GM23338 (cell line): ENCODE results near the gene CACNA1D. TPM values are rescaled to one million over a fixed set of nuclear protein-coding genes. Genes with fewer than 3 reads are reported as not detected.

ENCODE experiments used
- ATAC-seq: fragments of 200-7000 bp; cut with Tn5 transposase; 3 replicates; pipeline ENCODE4 v1.9.1; 2020
- DNase-seq: peaks from one replicate; pipeline ENCODE4 v3.0.0-alpha.2; 2015; ENCODE audit warnings: low spot score
- H2AFZ ChIP-seq: fragments of 200-600 bp; sonication (generic); 2 replicates; pipeline ENCODE4 v1.8.0; 2016; ENCODE audit warnings: antibody characterized with exemption, mild to moderate bottlenecking, moderate library complexity
- H3F3A ChIP-seq: fragments of 200-600 bp; sonication (generic); replicated peaks from 2 replicates; pipeline ENCODE4 v1.8.0; 2017; ENCODE audit warnings: antibody characterized with exemption, mixed run types, low read depth
- H3K27ac ChIP-seq: fragments of 200-600 bp; sonication (generic); 2 replicates; pipeline ENCODE4 v1.6.1; 2016; ENCODE audit warnings: low read depth
- H3K27me3 ChIP-seq: fragments of 200-600 bp; sonication (generic); 2 replicates; pipeline ENCODE4 v1.8.0; 2016; ENCODE audit warnings: mild to moderate bottlenecking, mixed run types, moderate library complexity; ENCODE audit not compliant: insufficient read depth
- H3K36me3 ChIP-seq: fragments of 200-600 bp; sonication (generic); 2 replicates; pipeline ENCODE4 v1.8.0; 2016; ENCODE audit warnings: mild to moderate bottlenecking; ENCODE audit not compliant: insufficient read depth
- H3K4me1 ChIP-seq: fragments of 200-600 bp; sonication (generic); 2 replicates; pipeline ENCODE4 v1.8.0; 2016; ENCODE audit warnings: mild to moderate bottlenecking, moderate library complexity; ENCODE audit not compliant: insufficient read depth
- H3K4me2 ChIP-seq: fragments of 200-600 bp; sonication (generic); 2 replicates; pipeline ENCODE4 v1.7.1; 2017; ENCODE audit warnings: mixed run types
- H3K4me3 ChIP-seq: fragments of 200-600 bp; sonication (generic); 2 replicates; pipeline ENCODE4 v1.6.1; 2016; ENCODE audit warnings: mixed run types
- H3K79me2 ChIP-seq: fragments of 200-600 bp; sonication (generic); replicated peaks from 2 replicates; pipeline ENCODE4 v1.8.0; 2017; ENCODE audit warnings: mild to moderate bottlenecking; ENCODE audit not compliant: insufficient read depth
- H3K9me2 ChIP-seq: fragments of 200-600 bp; sonication (generic); 2 replicates; pipeline ENCODE4 v1.8.0; 2017; ENCODE audit not compliant: insufficient read depth
- H4K20me1 ChIP-seq: fragments of 200-600 bp; sonication (generic); replicated peaks from 2 replicates; pipeline ENCODE4 v1.8.0; 2017; ENCODE audit warnings: mild to moderate bottlenecking; ENCODE audit not compliant: insufficient read depth
- H3K27ac Mint-ChIP-seq: 2 replicates; pipeline ENCODE4 v1.8.0; 2020; ENCODE audit warnings: inconsistent platforms, mild to moderate bottlenecking, moderate library complexity, mixed read lengths
- H3K27me3 Mint-ChIP-seq: 3 replicates; pipeline ENCODE4 v1.8.0; 2022; ENCODE audit warnings: low read depth, mild to moderate bottlenecking, moderate library complexity, mixed read lengths, inconsistent platforms; ENCODE audit not compliant: insufficient read depth, poor library complexity
- H3K36me3 Mint-ChIP-seq: 3 replicates; pipeline ENCODE4 v1.8.0; 2021; ENCODE audit warnings: low read depth, mild to moderate bottlenecking, inconsistent platforms, moderate library complexity, mixed read lengths
- H3K4me1 Mint-ChIP-seq: 3 replicates; pipeline ENCODE4 v1.8.0; 2020; ENCODE audit warnings: mild to moderate bottlenecking, inconsistent platforms, mixed read lengths
- H3K4me3 Mint-ChIP-seq: 3 replicates; pipeline ENCODE4 v1.8.0; 2021; ENCODE audit warnings: moderate library complexity, mild to moderate bottlenecking, inconsistent platforms, mixed read lengths
- H3K9me3 Mint-ChIP-seq: 3 replicates; pipeline ENCODE4 v1.8.0; 2020; ENCODE audit warnings: moderate library complexity, mild to moderate bottlenecking, inconsistent platforms, mixed read lengths
- CREB1 ChIP-seq: fragments of 250-450 bp; sonication (Bioruptor Pico); IDR thresholded peaks from 2 replicates; pipeline ENCODE4 v1.5.0; 2020; ENCODE audit warnings: low read depth, mild to moderate bottlenecking, moderate library complexity
- CTCF ChIP-seq, 2 experiments: fragments of 200-600 bp in 1 of 2; sonication (generic) in 1 of 2; conservative IDR thresholded peaks; 2 replicates each; pipeline versions ENCODE4 v1.5.1 to v1.6.1; 2016 to 2017; ENCODE audit warnings: antibody characterized with exemption in 2 of 2, low read depth in 2 of 2, mild to moderate bottlenecking in 2 of 2, moderate library complexity in 1 of 2
- NANOG ChIP-seq: IDR thresholded peaks from 2 replicates; pipeline ENCODE4 v1.6.1; 2016; ENCODE audit warnings: antibody characterized with exemption, borderline replicate concordance
- ZNF462 ChIP-seq: fragments of 250-450 bp; sonication (Bioruptor Pico); IDR thresholded peaks from 2 replicates; pipeline ENCODE4 v1.5.0; 2020; ENCODE audit warnings: mild to moderate bottlenecking, moderate library complexity
- polyA plus RNA-seq: library from polyadenylated mRNA; unstranded; fragments of >200 nt; fragmentation: Nextera tagmentation; extraction: Ambion mirVana; gene quantifications from 2 replicates; pipeline ENCODE4 v1.2.1, GENCODE V29; 2016
- total RNA-seq: library from RNA; depleted of rRNA; stranded (reverse); fragments of >200 nt; shearing (Covaris generic); gene quantifications from 2 replicates; pipeline ENCODE4 v1.2.3, GENCODE V29; 2014

CACNA1D gene
- total and polyA plus RNA-seq, 2 experiments from 2014 or later = 1.7 to 1.8 TPM

GRCh38 chr3:53485675-53486403 is 8.6 kb upstream of the CACNA1D start (continued):
- no peak for TF ChIP-seq CREB1 (CRISPR knock-in tag)

GRCh38 chr3:53486961-53487654 is 7.3 kb upstream of the CACNA1D start:
- peaks cover 4% of the 10 kb centered on the region; the same call in 2 of the 3 replicates for H3K4me1 Mint-ChIP-seq
- Histone ChIP-seq H3K27ac (no peak overlapping the region), H3K9me2 (peaks cover 6% of the 10 kb centered on the region; the same call in 1 of the 2 replicates), H3K4me3 (no peak overlapping the region), H3K4me1 (no peaks in the 10 kb centered on the region), H3K79me2 (no peaks in the 10 kb centered on the region), H2AFZ (no peak overlapping the region; the same call in 1 of the 2 replicates), H3K4me2 (no peak overlapping the region), H3K36me3 (no peaks in the 10 kb centered on the region), H3K27me3 (peaks cover 18% of the 10 kb centered on the region), H3F3A (no peaks in the 10 kb centered on the region), H4K20me1 (no peaks in the 10 kb centered on the region)
- DNase-seq (peak; percentile 63), ATAC-seq (peak; percentile 82)
- H3K4me3 Mint-ChIP-seq = no peak overlapping the region
- peaks cover 11% of the 10 kb centered on the region for H3K27me3 Mint-ChIP-seq
- no peaks in the 10 kb centered on the region for H3K9me3 Mint-ChIP-seq
- TF ChIP-seq CTCF (conservative IDR thresholded peaks at IDR 0.05; ENCODE audit: low read depth in 2 of 2) (peak; percentile 49 to 60), ZNF462 (CRISPR knock-in tag) (no peak), NANOG (no peak)
- no peak overlapping the region for H3K27ac Mint-ChIP-seq
- H3K36me3 Mint-ChIP-seq = no peaks in the 10 kb centered on the region
